Endometrial microvascular endothelial cells (primary cell): ENCODE results near the gene DMTF1. TPM values are rescaled to one million over a fixed set of nuclear protein-coding genes. Genes with fewer than 3 reads are reported as not detected.
"Not testable (repeated sequence)": the region's sequence is repeated elsewhere in the genome, so short reads cannot be mapped to it uniquely, and the experiment has no call there.

ENCODE experiments used
- in situ Hi-C: cut with HindIII; loops from 2 replicates; pipeline ENCODE4 v1.10.0; 2017; ENCODE audit warnings: low sequenced_read_pairs, low pct_unique_long_range_greater_than_20kb; ENCODE audit errors: inconsistent ontology term
- total RNA-seq: library from RNA; depleted of rRNA; stranded (reverse); fragments of >200 nt; gene quantifications from one replicate; pipeline ENCODE4 v1.2.3, GENCODE V29; 2015; ENCODE audit errors: inconsistent ontology term

DMTF1 gene
- total RNA-seq, 1 donor from 2014 or later: 21.1 TPM

- in situ Hi-C loops: no loop called here
Measured at GRCh38 chr7:87188930-87189329, 36.7 kb downstream of the DMTF1 start.

- in situ Hi-C loops: no loop called here
Measured at GRCh38 chr7:87190783-87191182, 38.5 kb downstream of the DMTF1 start.

GRCh38 chr7:87192784-87193487, 40.7 kb downstream of the DMTF1 start:
- in situ Hi-C loops: no loop called here

- in situ Hi-C loops: no loop called here
Measured at GRCh38 chr7:87193912-87194311, 41.7 kb downstream of the DMTF1 start.

- in situ Hi-C loops: no loop called here
Measured at GRCh38 chr7:87199241-87199640, 47.0 kb downstream of the DMTF1 start.

- in situ Hi-C loops: no loop called here
Measured at GRCh38 chr7:87199700-87200450, 47.6 kb downstream of the DMTF1 start.

- in situ Hi-C loops: no loop called here
Measured at GRCh38 chr7:87202208-87202607, 50.0 kb downstream of the DMTF1 start.

GRCh38 chr7:87202705-87203104, 50.5 kb downstream of the DMTF1 start:
- in situ Hi-C loops: no loop called here

GRCh38 chr7:87203929-87204328, 51.7 kb downstream of the DMTF1 start:
- in situ Hi-C loops: not testable (repeated sequence)

- in situ Hi-C loops: no loop called here
Measured at GRCh38 chr7:87204933-87205332, 52.7 kb downstream of the DMTF1 start.

- in situ Hi-C loops: not testable (repeated sequence)
Measured at GRCh38 chr7:87205701-87206100, 53.4 kb downstream of the DMTF1 start.

GRCh38 chr7:87206361-87206760, 54.1 kb downstream of the DMTF1 start:
- in situ Hi-C loops: no loop called here

- in situ Hi-C loops: no loop called here
Measured at GRCh38 chr7:87209295-87209924, 57.2 kb downstream of the DMTF1 start.

- in situ Hi-C loops: no loop called here
Measured at GRCh38 chr7:87210506-87210905, 58.3 kb downstream of the DMTF1 start.

GRCh38 chr7:87212498-87212897, 60.2 kb downstream of the DMTF1 start:
- in situ Hi-C loops: no loop called here

- in situ Hi-C loops: no loop called here
Measured at GRCh38 chr7:87213252-87213651, 61.0 kb downstream of the DMTF1 start.

GRCh38 chr7:87213811-87214210, 61.6 kb downstream of the DMTF1 start:
- in situ Hi-C loops: no loop called here

- in situ Hi-C loops: no loop called here
Measured at GRCh38 chr7:87215046-87215445, 62.8 kb downstream of the DMTF1 start.

- in situ Hi-C loops: no loop called here
Measured at GRCh38 chr7:87216701-87217508, 64.7 kb downstream of the DMTF1 start.
